K562 (cell line): ENCODE measurements around the gene KHNYN. TPM values are rescaled to one million over a fixed set of nuclear protein-coding genes. Genes with fewer than 3 reads are reported as not detected.

Experiments used
- ATAC-seq: fragments of 200-7000 bp; cut with Tn5 transposase; 3 replicates; pipeline ENCODE4 v1.9.1; 2020; ENCODE audit warnings: moderate library complexity
- BruUV-seq: library from RNA; stranded (reverse); fragments of 400-500 nt; replicated peaks from 2 replicates; lab custom pipeline; 2021; lab: Mats Ljungman, UMichigan
- CTCF ChIA-PET: fragments of 300-600 bp; formaldehyde crosslinking; extraction: SDS; loops from one replicate; lab custom pipeline; 2021; ENCODE audit warnings: low intra/inter-chr PET ratio; lab: Yijun Ruan, JAX
- POLR2A ChIA-PET: fragments of 300-600, 350-650 bp; sonication (Branson Sonifier 250); formaldehyde crosslinking; extraction: SDS; loops from one replicate; lab custom pipeline; 2021; ENCODE audit warnings: antibody characterized with exemption, inconsistent platforms; lab: Yijun Ruan, JAX
- DNase-seq, 4 experiments: peaks; one replicate each; pipeline versions ENCODE4 v3.0.0 to v3.0.0-alpha.2; 2011 to 2018; ENCODE audit warnings: low spot score in 3 of 4, mixed read lengths in 3 of 4; ENCODE audit errors: extremely low read depth in 1 of 4
- FAIRE-seq: peaks from 2 replicates; lab custom pipeline; 2011; peaks lifted over from hg19 to GRCh38; lab: Jason Lieb, UNC
- H2AFZ ChIP-seq: 2 replicates; pipeline ENCODE4 v1.6.0; 2011; ENCODE audit warnings: low read depth, low read length, control low read depth, inconsistent platforms
- H3K27ac ChIP-seq: fragments of 200-600 bp; 3 replicates; pipeline ENCODE4 v1.8.0; 2011; ENCODE audit warnings: low read depth, mild to moderate bottlenecking, control low read depth, inconsistent platforms, low read length, moderate library complexity, mixed read lengths; ENCODE audit errors: extremely low read depth
- H3K27me3 ChIP-seq, 2 experiments: fragments of 300-600 bp in 1 of 2; 2 replicates in 1 of 2; 3 replicates in 1 of 2; pipeline versions ENCODE4 v1.6.0 to v1.8.0; 2011; ENCODE audit warnings: inconsistent platforms in 2 of 2, low read length in 2 of 2, mild to moderate bottlenecking in 1 of 2, mixed read lengths in 1 of 2, moderate library complexity in 1 of 2; ENCODE audit not compliant: control insufficient read depth in 2 of 2, insufficient read depth in 2 of 2
- H3K36me3 ChIP-seq: fragments of 300-600 bp; 3 replicates; pipeline ENCODE4 v1.8.0; 2011; ENCODE audit warnings: mild to moderate bottlenecking, low read length, inconsistent platforms; ENCODE audit not compliant: control insufficient read depth, insufficient read depth
- H3K4me1 ChIP-seq, 2 experiments: fragments of 200-600 bp in 1 of 2; replicated peaks in 1 of 2; 2 replicates in 1 of 2; 3 replicates in 1 of 2; pipeline versions ENCODE4 v1.5.1 to v1.8.0; 2011; ENCODE audit warnings: inconsistent platforms in 2 of 2, low read length in 2 of 2, mild to moderate bottlenecking in 1 of 2, mixed read lengths in 1 of 2, moderate library complexity in 1 of 2; ENCODE audit not compliant: control insufficient read depth in 2 of 2, insufficient read depth in 2 of 2
- H3K4me2 ChIP-seq: 2 replicates; pipeline ENCODE4 v1.6.1; 2011; ENCODE audit warnings: low read length, control low read depth, inconsistent platforms, mixed read lengths; ENCODE audit not compliant: insufficient read depth
- H3K4me3 ChIP-seq: fragments of 200-600 bp; sonication (generic), shearing (Covaris generic); 2 replicates; pipeline ENCODE4 v1.5.1; 2016; ENCODE audit warnings: control low read depth, inconsistent platforms
- H3K79me2 ChIP-seq: fragments of 200-600 bp; 3 replicates; pipeline ENCODE4 v1.8.0; 2011; ENCODE audit warnings: low read length, inconsistent platforms; ENCODE audit not compliant: control insufficient read depth, insufficient read depth
- H3K9ac ChIP-seq, 2 experiments: 2 replicates each; pipeline versions ENCODE4 v1.6.0 to v1.6.1; 2011; ENCODE audit warnings: low read depth in 2 of 2, low read length in 2 of 2, control low read depth in 1 of 2, inconsistent platforms in 1 of 2, mild to moderate bottlenecking in 1 of 2, mixed read lengths in 1 of 2; ENCODE audit not compliant: insufficient read depth in 1 of 2
- H3K9me1 ChIP-seq: one replicate; pipeline ENCODE4 v1.6.0; 2011; ENCODE audit warnings: inconsistent platforms, mild to moderate bottlenecking, low read length, moderate library complexity; ENCODE audit not compliant: control insufficient read depth, insufficient read depth
- H3K9me3 ChIP-seq: replicated peaks from 2 replicates; pipeline ENCODE4 v1.5.1; 2011; ENCODE audit warnings: low read depth, low read length, inconsistent platforms; ENCODE audit not compliant: control insufficient read depth, insufficient read depth
- H4K20me1 ChIP-seq: replicated peaks from 2 replicates; pipeline ENCODE4 v1.6.1; 2011; ENCODE audit warnings: low read length, inconsistent platforms, mixed read lengths; ENCODE audit not compliant: control insufficient read depth, insufficient read depth
- ARHGAP35 ChIP-seq: fragments of 450-650 bp; IDR thresholded peaks from 2 replicates; pipeline ENCODE4 v1.6.1; 2018; ENCODE audit not compliant: partially characterized antibody
- BCL6 ChIP-seq: fragments of 250-450 bp; sonication (Bioruptor Pico); IDR thresholded peaks from 2 replicates; pipeline ENCODE4 v1.4.0; 2020
- CHCHD3 ChIP-seq: fragments of 250-450 bp; sonication (Bioruptor Pico); IDR thresholded peaks from 2 replicates; pipeline ENCODE4 v2.1.2; 2022; ENCODE audit warnings: mild to moderate bottlenecking
- ELF2 ChIP-seq: fragments of 250-450 bp; sonication (Bioruptor Pico); IDR thresholded peaks from 2 replicates; pipeline ENCODE4 v1.5.0; 2021; ENCODE audit warnings: mild to moderate bottlenecking
- FUS ChIP-seq: fragments of 200-400 bp; formaldehyde crosslinking; optimal IDR thresholded peaks from 2 replicates; pipeline ENCODE3; 2017; ENCODE audit warnings: low read depth, low read length
- MAFG ChIP-seq: fragments of 450-650 bp; conservative IDR thresholded peaks from 2 replicates; pipeline ENCODE4 v1.6.1; 2016; ENCODE audit warnings: missing genetic modification characterization, missing compliant biosample characterization
- MECOM ChIP-seq: fragments of 250-450 bp; sonication (Bioruptor Pico); IDR thresholded peaks from 2 replicates; pipeline ENCODE4 v1.8.0; 2022; ENCODE audit warnings: inconsistent platforms
- SMAD2 ChIP-seq: fragments of 150-350 bp; IDR thresholded peaks from 2 replicates; pipeline ENCODE4 v1.6.1; 2014; ENCODE audit warnings: low read depth, mild to moderate bottlenecking, low read length
- SP2 ChIP-seq: IDR thresholded peaks from 2 replicates; pipeline ENCODE4 v1.6.1; 2011; ENCODE audit warnings: mild to moderate bottlenecking, low read depth, low read length, moderate library complexity; ENCODE audit not compliant: poor library complexity, severe bottlenecking; ENCODE audit errors: extremely low read depth
- TCF7 ChIP-seq: sonication (generic); IDR thresholded peaks from 2 replicates; pipeline ENCODE4 v1.6.1; 2016; ENCODE audit warnings: antibody characterized with exemption, borderline replicate concordance
- ZBTB1 ChIP-seq: sonication (generic); formaldehyde crosslinking; IDR thresholded peaks from 2 replicates; pipeline ENCODE4 v1.8.1; 2023; ENCODE audit warnings: missing genetic modification reagents, low read depth, mild to moderate bottlenecking, borderline replicate concordance
- in situ Hi-C: fragments of 300-500 bp; cut with MboI; formaldehyde crosslinking; loops from 4 replicates; pipeline ENCODE4 v1.15.0; 2018; ENCODE audit warnings: inconsistent platforms, mixed read lengths
- intact Hi-C: fragments of 100-400 bp; cut with micrococcal nuclease; formaldehyde crosslinking; loops from 2 replicates; pipeline ENCODE4 v1.14.2; 2022
- polyA plus RNA-seq, 8 experiments: library from polyadenylated mRNA; depleted of rRNA in 4 of 8; stranded (reverse) in 5 of 8; unstranded in 3 of 8; fragments of >200 nt; fragmentation: Nextera tagmentation in 2 of 8; fragmentation: Illumina TruSeq in 1 of 8; extraction: Ambion mirVana in 2 of 8; extraction: Trizol in 1 of 8; gene quantifications; 2 replicates each; pipeline versions ENCODE4 v1.2.1 to v1.2.3, GENCODE V29; 2011 to 2014; ENCODE audit warnings: inconsistent platforms in 1 of 8, missing spikeins in 1 of 8
- total RNA-seq, 7 experiments: library from RNA; depleted of rRNA in 6 of 7; stranded (reverse); fragments of >200 nt in 6 of 7; fragmentation: Illumina TruSeq in 2 of 7; extraction: Trizol in 2 of 7; gene quantifications; 2 replicates each; pipeline versions ENCODE4 v1.2.1 to v1.2.3, GENCODE V29; 2011 to 2021; ENCODE audit warnings: low replicate concordance in 1 of 7
- TF ChIP-seq, protein P1 (sequence below), 2 experiments: IDR thresholded peaks; 2 replicates each; pipeline ENCODE4 v1.6.1; 2012; ENCODE audit warnings: improper control_type of control experiment in 2 of 2, low read depth in 2 of 2, low read length in 2 of 2, borderline replicate concordance in 1 of 2
- TF ChIP-seq, protein P2 (sequence below): IDR thresholded peaks from 2 replicates; pipeline ENCODE4 v1.6.1; 2012; ENCODE audit warnings: low read depth, low read length, improper control_type of control experiment, borderline replicate concordance
- TF ChIP-seq, protein P3 (sequence below): sonication (generic); formaldehyde crosslinking; IDR thresholded peaks from 2 replicates; pipeline ENCODE4 v1.9.0; 2022; ENCODE audit warnings: mild to moderate bottlenecking, missing genetic modification reagents

The KHNYN gene
- total and polyA plus RNA-seq, 9 of the 15 experiments (the other 6 are each of a cell fraction or from before 2014, with no cell fraction given), result 0.76 to 26.0 (median 14.1) TPM

DNA sequence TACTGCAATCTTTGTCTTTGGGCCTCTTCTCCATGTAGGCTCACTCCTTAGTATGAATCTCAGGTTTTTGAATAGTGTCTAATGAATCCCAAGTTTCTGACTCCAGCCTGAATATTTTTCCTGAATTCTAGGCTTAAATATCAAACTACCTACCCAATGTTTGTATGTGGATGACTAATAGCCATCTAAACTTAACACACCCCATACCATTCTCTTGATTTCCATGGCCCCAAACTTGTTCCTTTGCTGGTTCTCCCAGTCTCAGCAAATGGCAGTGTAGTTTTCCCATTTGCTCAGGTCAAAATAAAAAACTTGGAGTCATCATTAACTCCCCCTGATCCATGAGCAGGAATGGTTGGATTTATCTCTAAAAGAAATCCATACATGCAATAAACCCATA lies 31.6 kb downstream of the KHNYN start:
- no peak for ATAC-seq
- ChIA-PET POLR2A (no interaction called here), CTCF (no interaction called here)
- Histone ChIP-seq H3K4me2 (no peak overlapping the region), H3K27ac (no peak overlapping the region), H3K27me3 (no peaks in the 10 kb centered on the region), H3K9me1 (no peaks in the 10 kb centered on the region), H3K4me3 (no peak overlapping the region), H3K4me1 (no peaks in the 10 kb centered on the region; a peak in 2 of 5 replicates), H3K36me3 (no peaks in the 10 kb centered on the region), H3K79me2 (no peaks in the 10 kb centered on the region), H4K20me1 (no peaks in the 10 kb centered on the region), H3K9ac (no peak overlapping the region), H2AFZ (no peak overlapping the region), H3K9me3 (no peaks in the 10 kb centered on the region)
- TF ChIP-seq, protein P1, sequence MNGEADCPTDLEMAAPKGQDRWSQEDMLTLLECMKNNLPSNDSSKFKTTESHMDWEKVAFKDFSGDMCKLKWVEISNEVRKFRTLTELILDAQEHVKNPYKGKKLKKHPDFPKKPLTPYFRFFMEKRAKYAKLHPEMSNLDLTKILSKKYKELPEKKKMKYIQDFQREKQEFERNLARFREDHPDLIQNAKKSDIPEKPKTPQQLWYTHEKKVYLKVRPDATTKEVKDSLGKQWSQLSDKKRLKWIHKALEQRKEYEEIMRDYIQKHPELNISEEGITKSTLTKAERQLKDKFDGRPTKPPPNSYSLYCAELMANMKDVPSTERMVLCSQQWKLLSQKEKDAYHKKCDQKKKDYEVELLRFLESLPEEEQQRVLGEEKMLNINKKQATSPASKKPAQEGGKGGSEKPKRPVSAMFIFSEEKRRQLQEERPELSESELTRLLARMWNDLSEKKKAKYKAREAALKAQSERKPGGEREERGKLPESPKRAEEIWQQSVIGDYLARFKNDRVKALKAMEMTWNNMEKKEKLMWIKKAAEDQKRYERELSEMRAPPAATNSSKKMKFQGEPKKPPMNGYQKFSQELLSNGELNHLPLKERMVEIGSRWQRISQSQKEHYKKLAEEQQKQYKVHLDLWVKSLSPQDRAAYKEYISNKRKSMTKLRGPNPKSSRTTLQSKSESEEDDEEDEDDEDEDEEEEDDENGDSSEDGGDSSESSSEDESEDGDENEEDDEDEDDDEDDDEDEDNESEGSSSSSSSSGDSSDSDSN (IDR thresholded peaks at IDR 0.05; ENCODE audit: borderline replicate concordance in 1 of 2, low read depth in 2 of 2, low read length in 2 of 2), result no peak
- TF ChIP-seq, protein P2, sequence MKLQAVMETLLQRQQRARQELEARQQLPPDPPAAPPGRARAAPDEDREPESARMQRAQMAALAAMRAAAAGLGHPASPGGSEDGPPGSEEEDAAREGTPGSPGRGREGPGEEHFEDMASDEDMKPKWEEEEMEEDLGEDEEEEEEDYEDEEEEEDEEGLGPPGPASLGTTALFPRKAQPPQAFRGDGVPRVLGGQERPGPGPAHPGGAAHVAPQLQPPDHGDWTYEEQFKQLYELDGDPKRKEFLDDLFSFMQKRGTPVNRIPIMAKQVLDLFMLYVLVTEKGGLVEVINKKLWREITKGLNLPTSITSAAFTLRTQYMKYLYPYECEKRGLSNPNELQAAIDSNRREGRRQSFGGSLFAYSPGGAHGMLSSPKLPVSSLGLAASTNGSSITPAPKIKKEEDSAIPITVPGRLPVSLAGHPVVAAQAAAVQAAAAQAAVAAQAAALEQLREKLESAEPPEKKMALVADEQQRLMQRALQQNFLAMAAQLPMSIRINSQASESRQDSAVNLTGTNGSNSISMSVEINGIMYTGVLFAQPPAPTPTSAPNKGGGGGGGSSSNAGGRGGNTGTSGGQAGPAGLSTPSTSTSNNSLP, result no peak
- TF ChIP-seq, protein P3, sequence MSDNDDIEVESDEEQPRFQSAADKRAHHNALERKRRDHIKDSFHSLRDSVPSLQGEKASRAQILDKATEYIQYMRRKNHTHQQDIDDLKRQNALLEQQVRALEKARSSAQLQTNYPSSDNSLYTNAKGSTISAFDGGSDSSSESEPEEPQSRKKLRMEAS (CRISPR knock-in tag), result no peak
- no peak for TF ChIP-seq BCL6
- TF ChIP-seq TCF7, result no peak
- no peak for TF ChIP-seq ELF2
- no peak for TF ChIP-seq FUS
- no peak for TF ChIP-seq CHCHD3
- no peak for TF ChIP-seq MECOM (CRISPR knock-in tag)
- no peak for TF ChIP-seq MAFG
- no peak for TF ChIP-seq SMAD2
- TF ChIP-seq SP2, result no peak
- TF ChIP-seq ARHGAP35, result no peak
- no peak for TF ChIP-seq ZBTB1 (CRISPR knock-in tag)
- in situ Hi-C loops, result no loop called here
- no TSS peak for BruUV-seq
- intact Hi-C loops, result no loop called here
- FAIRE-seq, result no peak
- DNase-seq, result no peak
